Measurements from ENCODE around the gene TP53.

GRCh38 chr17:7623661-7624060, 63.6 kb downstream of the TP53 start:
- TF ChIP-seq CTCF (IDR thresholded peaks at IDR 0.05) (no peak), POLR2A (IDR thresholded peaks at IDR 0.05) (no peak)

All from vagina (tissue), 2 donors.